NCI-H526 (cell line): Measurements from ENCODE around the gene GJD4.

ENCODE experiments used
- DNase-seq, 2 experiments: peaks; one replicate each; lab custom pipeline; 2025; lab: John Stamatoyannopoulos, UW

The GJD4 gene

DNA sequence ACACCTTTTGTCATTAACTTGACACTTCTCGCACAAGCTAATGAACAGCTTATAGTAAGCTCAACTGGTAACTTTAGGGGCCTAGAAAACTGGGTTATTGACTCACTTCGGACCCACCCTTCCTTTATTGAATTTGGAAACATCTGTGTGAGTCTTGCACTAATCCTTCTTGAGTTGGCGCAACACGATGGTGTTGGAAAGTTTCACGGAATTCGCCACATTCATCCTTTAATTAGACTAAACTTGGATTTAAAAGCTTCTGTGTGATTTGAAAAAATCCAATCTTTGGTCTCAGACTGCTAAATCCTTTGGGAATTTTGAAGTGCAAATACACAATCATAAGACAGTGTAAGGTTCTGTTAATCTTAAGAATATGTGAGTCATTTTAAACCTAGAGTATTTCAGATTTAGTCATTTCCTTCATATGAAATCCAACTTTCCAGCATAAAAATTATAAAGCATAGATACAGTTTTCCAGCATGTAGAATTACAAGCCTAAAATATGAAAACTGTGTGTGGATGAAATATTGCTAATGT is 21.9 kb downstream of the GJD4 start:
- DNase-seq = no peak

DNA sequence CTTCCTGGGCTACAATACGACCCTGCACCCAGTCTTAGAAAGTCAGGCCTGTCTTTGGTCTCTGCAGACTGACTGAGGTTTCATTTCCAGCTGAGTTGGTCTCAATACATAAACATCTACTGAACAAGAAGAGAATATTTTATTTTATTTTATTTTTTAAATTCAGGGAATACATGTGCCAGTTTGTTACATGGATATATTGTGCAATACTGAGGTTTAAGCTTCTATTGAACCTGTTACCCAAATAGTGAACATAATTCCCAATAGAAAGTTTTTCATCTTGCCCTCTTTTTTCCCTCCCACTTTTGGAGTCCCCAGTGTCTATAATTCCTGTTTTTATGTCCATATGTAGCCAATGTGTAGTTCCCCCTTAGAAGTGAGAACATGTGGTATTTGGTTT is 26.3 kb downstream of the GJD4 start:
- no peak for DNase-seq

DNA sequence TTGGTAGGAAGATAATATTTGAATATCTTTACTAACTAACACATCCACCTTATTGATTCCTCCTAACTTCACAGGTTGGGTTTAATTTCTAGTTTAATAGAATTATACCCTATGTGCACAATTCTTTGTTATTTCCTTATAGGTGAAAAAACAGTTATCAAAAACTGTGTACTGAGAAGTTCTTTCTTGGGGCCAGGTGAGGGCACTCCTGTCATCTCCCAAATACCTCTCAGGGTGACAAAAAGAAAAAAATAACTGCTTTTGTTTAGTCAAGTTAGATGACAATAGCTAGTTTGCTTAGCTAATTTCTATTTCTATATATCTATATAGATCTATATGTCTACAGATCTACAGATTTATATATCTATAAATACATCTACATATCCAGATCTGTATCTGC is 26.9 kb downstream of the GJD4 start:
- DNase-seq = no peak

DNA sequence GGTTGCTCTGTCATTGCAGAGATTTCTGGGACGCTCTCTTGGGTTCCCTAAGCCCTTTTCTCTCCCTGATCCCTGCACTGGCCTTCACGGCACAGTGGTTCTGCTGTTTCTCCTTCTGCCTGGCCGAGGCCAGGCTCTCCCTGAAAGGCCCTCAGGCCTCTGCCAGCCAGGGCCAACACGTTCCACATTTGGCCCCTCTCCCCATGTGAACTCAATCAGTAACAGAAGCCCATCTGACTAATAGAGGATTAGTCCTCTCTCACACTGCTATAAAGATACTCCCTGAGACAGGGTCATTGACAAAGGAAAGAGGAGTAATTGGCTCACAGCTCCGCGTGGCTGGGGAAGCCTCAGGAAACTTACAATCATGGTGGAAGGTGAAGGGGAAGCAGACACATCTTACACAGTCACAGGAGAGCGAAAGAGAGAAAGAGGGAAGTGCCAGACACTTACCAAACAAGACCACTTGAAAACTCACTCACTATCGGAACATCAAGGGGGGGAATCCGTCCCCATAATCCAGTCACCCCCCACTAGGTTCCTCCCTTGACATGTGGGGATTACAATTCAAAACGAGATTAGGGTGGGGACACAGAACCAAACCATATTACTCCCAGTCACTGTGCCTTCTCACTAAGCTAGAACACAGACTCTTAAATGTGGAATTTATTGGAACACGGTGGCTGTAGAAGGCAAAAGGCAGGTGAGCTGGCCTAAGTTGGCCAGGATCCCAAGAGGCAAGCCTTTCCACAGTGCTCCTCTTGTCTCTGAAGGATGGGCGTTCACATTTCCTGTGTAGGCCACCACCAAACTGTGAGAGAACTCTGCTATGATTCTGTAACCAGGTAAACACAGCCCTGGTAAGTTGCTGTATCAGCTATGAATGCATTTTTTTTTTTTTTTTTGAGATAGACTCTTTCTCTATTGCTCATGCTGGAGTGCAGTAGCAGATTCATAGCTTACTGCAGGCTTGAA is 28.2 kb downstream of the GJD4 start:
- no peak for DNase-seq

DNA sequence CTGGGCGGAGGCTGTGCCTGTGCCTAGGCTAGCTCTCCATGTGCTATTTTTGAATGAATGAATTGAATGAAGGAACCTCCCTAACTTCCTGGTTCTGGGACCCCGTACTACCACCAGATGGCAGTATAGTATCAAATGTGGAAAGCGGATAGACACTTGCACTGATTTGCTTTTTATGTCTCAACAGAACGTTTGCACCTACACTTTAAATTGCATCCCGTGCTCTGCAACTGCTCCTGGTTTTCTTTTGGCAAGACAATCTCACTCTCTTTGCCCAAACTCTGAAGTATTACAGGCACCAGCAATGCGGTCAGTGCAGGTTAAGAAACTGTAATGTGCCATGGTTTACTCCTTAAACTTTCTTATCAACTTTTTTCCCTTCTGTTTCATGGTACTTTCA is 30.4 kb downstream of the GJD4 start:
- DNase-seq = peak; percentile 23 to 51

DNA sequence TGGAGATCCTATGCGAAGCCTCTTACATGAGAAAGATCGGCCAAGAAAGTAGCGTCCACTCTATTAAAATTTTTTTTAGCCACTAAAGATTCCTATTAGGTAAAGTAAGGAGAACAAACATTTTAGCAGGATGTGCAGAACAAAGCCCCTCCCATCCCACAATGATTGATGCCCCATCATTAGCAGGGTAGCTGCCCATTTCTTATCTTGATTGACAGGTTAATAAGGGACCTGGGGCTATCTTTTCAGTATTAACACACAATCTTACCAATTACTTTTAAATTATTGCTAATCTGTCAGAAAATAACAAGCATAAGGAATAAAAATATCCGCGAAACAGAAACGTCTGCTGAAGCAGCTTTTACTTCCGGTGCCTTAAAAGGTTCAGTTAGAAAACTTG is 31.8 kb downstream of the GJD4 start:
- DNase-seq = no peak

DNA sequence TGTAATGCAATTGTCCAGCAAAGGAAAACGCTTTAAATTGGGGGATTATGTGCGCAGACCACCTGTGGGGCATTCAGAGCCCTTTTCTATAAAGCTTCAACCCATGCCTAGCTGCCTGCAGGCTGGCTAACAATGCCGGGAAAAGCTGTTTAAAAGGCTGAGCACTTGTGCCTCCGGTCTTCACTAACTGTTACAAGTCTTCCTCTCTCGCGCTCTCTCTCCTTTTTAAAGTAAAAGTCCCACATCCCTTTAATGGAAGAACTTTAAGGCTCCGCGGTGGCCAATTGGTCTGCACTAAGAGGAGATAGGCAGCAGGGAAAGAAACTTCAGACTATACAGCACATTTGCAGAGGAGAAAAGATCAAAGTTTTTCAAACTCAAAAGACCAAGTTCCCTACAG is 32.3 kb downstream of the GJD4 start:
- DNase-seq = no peak

DNA sequence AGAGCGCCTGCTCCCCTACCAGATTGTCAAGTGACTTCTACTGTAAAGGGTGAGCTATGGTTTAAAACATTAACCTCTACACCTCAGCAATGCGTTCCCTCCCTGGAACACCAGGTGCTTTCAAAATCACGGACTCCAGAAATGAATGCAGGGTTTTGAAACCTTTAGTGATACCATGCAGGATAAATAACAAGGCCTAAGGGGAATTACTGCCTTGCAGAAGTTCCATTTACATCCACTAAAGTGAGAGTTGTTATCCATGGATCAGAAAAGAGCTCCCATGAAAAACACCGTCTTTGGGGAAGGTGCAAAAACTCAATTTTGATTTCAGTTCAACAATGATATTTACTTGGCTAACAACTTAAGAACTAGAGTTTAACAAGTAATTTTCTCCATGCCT is 33.0 kb downstream of the GJD4 start:
- no peak for DNase-seq

DNA sequence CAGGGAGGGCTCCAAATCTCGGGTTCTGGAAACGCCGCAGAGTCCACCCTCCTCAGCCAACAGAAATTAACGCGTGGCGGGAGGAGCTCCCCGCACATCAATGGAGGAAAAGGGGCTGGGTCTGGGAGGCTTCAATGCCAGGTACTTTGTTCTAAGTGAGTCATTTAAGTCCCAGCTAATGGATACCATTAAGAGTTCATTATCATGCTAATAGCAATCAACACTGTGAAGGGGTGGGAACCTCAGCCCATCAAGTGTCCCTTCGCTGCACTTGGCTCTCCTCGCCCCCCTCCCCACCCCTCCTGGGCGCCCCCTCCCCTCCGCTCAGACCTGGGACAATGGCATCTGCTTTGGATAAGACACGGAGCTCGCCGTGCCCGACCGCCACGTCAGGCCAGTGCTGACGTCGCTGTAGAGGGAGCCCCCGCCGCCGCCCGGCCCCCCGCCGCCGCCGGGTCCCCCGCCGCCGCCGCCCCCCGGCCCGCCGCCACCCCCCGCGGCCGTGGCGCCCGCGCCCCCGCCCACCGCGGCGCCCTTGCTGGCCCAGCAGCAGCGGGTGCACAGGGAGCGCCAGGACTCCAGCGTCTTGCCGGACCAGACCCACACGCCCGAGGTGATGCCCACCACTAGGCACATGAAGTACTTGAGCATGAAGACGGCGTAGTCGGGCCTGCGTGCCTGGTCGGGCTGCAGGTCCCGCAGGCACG is 34.0 kb downstream of the GJD4 start:
- DNase-seq = no peak

DNA sequence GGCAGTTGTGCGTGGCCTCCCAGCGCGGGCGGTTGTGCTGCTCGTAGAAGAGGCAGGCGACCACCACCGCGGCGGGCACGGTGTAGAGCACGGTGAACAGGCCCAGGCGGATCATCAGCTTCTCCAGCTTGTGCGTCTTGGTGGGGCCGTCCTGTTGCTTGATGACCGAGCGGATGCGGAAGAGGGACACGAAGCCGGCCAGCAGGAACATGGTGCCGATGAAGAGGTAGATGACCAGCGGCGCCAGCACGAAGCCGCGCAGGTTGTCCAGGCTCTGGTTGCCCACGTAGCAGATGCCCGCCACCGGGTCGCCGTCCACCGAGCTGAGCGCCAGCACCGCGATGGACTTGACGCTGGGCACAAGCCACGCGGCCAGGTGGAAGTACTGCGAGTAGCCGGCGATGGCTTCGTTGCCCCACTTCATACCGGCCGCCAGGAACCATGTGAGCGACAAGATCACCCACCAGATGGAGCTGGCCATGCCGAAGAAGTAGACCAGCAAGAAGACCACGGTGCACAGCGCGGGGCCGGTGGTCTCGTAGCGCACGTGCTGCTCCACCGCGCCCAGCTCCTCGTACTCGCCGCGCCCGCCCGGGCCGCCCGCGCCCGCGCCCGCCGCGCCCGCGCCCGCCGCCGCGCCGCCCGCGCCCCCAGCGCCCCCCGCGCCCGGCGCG is 34.7 kb downstream of the GJD4 start:
- DNase-seq = peak in 1 of 2 experiments; percentile 21

DNA sequence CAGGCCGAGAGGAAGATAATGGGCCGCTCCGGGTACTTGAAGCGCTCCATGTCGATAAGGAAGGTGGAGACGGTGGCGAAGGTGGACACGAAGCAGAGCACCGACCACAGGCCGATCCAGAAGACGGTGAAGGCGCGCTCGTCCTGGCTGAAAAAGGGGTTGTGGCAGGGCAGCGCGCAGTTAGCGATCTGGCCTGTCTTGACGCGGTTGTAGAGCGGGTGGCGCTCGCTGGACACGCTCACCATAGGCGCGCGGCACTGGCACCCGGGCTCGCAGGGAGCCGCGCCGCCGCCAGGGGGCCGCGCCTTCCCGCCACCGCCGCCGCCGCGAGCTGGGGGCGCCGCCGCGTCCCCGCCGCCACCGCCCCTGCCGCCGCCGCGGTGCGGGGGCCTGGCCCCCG is 35.3 kb downstream of the GJD4 start:
- peak in 1 of 2 experiments; percentile 52 for DNase-seq

DNA sequence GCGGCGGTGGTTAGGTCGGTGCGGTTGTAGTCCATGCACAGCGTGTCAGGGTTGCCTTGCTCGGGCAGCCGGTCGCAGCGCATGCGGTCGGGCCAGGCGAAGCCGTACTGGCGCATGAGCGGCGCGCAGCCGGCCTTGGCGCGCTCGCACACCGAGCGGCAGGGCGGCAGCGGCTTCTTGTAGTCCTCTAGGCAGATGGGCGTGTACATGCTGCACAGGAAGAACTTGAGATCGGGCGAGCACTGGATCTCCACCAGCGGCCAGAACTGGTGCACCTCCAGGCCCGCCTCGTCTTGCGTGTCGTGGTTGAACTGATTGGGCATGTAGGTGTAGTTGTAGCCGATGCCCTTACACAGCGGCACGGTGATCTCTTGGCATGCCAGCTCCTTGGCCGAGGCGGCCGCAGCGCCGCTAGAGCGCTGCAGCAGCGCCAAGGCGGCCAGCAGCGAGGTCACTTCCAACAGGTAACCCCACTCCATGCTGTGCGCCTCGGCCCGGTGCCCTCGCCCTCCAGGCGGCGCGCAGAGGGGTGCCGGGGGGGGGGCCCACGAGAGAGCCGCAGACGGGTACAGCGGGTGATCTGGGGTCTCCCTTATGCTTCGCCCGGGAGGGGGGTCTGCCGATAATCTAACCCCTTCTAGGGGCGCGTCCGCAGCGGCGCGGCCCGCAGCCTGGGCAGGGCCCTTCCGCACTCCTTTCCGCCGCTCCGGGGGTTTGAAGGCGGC is 36.0 kb downstream of the GJD4 start:
- peak; percentile 38 to 71 for DNase-seq

DNA sequence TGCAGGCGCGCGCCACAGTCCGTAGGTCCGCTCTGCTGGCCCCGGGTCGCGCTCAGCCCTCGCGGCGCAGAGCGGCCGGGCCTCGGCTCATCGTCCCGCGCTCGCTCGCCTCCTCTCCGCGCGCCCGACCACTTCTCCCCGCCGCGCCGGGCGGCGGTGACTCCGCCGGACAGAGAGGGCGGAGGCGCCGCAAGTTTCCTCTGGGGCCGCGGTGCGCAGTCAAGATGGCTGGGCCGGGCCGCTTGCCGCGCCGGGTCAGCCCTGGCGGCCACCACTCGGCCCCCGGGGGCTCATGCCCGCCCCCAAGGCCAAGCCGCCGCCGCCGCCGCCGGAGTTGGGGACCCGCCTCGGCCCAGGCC is 36.5 kb downstream of the GJD4 start:
- peak in 1 of 2 experiments; percentile 20 for DNase-seq

DNA sequence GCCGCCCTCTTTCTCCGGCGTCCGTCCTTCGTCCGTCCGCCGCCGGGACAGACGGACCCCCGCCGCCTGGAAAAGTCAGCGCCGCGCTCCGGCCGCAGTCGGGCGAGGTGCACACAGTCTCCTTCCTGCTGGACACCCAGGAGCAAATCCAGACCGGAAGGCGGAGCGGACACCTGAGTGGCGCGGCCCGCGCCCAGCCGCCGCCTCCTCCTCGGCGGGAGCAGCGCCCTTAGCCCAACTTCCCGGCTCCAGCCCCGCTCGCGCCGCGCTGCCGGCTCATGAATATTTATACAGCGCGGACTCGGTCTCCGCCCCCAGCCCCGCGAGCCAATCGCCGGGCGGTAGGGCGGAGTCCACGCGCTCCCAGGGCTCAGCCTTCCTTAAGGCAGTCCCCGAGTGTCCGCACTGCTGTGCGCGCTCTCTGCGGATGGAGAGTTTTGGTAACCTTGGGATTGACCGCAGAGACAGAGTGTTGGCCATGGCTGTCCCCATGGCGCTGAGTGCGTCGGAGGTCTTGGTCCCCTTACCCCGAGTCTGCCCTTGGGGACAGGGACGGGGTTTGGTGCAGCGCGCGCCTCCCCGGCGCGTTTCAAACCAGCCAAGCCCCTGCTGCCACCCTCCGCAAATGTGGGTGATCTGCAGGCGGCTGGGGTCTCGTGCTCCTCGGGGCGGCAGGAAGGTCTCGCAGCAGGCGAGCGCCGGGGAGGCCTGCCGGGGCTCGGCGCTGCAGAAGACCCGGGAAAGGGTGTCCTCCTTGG is 37.1 kb downstream of the GJD4 start, which contains the start of gene FZD8:
FZD8 (minus strand) TSS at position 262 of the 758 bp plus-strand sequence. CDS start 867 bp downstream, outside the sequence.
- DNase-seq = peak; percentile 26 to 78

DNA sequence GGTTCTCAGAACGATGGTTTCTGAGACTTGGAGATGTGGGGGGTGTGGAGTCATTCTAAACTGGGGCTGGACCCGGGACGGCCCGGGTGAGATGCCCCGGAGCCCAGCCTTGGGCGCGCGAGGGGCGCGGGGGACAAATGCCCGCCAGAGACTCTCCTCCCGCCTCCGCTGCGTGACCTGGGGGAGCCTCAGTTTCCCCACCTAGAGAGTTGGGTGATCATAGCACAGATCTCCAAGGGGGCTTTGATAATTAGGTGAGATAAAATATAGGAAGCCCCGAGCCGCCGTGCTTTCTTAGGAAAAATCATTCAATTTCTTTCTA is 37.6 kb downstream of the GJD4 start:
- no peak for DNase-seq

DNA sequence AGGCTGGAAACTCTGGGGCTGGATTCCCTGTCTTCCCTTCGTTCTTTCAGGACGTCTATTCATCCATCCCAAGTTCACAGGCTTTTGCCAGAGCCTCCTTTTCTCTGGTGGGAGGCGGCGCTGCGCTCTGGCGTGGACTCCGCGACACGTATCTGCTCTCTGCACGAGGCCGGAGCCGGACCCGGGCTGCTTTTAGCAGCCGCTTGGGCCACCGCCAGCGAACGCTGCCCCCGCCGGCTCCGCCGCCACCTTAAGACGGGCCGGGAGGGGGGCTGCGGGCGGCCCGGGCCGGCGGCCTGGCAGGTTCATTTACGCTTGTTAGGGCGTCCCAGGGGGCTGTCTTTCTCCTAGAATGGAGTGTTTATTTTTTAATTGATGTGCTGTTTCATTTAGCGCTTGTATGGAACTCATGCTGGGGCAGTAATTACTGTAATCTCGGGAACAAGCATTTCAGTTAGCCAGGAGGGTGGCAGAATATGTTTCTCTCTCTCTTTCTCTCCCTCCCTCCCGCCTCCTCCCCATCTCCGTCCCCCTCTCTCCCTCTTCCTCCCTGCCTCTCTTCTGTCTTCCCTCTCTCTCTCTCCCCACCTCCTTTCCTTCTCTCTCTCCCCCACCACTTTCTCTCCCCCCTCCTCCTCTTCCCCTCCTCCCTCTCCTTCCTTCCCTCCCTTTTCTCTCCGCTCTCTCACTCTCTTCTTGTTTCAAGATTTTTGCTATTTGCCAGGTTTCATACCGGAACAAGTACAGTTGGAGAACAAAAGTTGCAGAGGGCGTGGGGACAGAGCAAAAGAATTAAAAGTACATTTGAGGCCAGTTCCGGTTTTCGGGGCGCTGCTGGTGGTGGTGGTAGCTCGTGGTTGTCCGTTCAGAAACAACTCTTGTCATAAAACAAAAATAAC is 38.3 kb downstream of the GJD4 start:
- DNase-seq = no peak

DNA sequence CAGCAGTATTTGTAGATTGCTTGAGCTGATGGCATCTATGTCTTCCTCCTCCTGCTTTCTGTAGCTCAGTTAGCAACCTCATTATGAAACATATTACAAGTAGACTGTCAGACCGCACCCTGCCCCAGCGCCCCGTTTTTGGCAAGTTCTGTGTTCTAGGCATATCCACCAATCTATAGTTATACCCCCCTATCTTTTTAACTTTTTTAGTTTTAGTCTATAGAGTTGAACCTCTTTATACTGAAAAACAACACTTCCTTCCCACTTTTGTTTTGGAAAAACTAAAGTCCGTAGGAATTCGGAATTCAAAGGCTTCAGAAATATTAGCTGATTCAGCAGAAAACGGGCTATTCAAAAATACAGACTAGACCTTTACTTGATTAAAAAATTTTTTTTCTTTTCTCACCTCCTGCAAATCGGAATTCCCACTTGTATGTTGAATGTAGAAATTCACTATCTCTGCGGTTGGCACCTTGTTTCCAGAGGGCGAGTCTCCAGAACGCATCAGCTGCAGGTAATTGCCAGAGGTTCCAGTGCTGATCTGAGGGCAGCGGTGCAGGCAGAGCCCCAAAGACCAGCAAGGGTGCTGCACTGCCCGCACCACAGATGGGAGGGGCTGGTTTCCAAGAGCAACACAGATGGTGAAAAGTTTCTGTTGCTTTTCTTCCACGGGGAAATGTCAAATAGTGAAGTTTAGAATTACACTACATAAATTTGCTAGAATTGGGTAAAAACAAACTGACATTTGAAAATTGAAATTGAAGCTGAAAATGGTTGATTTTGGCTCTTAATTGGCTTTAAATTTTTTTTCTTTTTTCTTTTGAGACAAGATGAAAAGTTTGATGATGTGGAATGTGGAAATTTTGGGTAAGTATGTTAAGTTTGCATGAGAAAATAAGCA is 39.2 kb downstream of the GJD4 start:
- no peak for DNase-seq

DNA sequence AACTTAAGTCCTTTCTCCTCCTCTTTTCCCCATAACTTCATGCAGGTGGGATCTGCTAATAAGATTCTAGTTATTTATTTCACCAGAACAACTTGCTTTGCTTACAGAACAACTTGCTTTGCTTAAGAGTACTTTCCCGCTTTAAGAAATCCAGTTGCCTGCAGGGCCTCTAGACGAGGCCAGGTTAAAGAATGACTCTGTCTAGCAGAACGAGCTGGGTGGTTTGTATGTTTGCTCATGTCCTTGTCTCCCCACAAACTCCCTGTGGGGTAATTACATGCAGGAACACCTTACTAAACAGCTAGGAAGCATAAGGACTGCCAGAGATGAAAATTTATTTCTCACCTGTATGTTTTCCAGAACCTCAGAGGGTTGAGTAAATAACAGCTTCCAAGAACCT is 45.8 kb downstream of the GJD4 start:
- DNase-seq = no peak

DNA sequence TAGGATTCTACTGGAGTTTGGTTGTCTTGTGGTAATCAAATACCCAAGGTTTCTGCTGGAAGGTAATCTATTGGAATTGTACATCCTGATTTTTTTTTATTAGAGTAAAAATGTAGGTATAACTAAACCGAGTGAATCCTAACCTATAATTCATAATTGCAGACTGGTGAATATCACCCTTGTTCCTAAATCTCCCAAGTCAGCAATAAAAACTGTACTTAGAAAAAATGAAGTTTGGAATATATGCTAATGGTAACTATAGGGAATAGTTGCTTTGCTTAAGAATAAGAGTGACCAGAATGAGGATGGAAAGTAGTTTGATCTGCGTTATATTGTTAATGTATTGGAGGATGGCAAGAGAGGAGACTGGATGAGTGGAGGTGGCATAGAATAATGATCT is 47.7 kb downstream of the GJD4 start:
- no peak for DNase-seq
